ENCODE results near the gene ARHGAP8. TPM values are rescaled to one million over a fixed set of nuclear protein-coding genes. Genes with fewer than 3 reads are reported as not detected.

The ARHGAP8 gene
- total and polyA plus RNA-seq, 4 donors = 1.4 to 3.0 TPM; not detected in 2

- no peak overlapping the region for H3K27ac ChIP-seq (ENCODE audit: low read depth in 1 of 2, low read length in 2 of 2)
- H3K4me3 ChIP-seq (ENCODE audit: low read length in 2 of 2) = no peak overlapping the region
- H3K36me3 ChIP-seq (ENCODE audit: control insufficient read depth in 1 of 2, insufficient read depth in 2 of 2, low read length in 1 of 2) = no peaks in the 10 kb centered on the region
- no peaks in the 10 kb centered on the region for H3K27me3 ChIP-seq (ENCODE audit: control insufficient read depth in 1 of 2, insufficient read depth in 2 of 2, low read length in 1 of 2)
- no peak for ATAC-seq (ENCODE audit: low FRiP score)
- 71 to 72% methylated on average over 18 of the region's 18 CpGs for WGBS, 2 donors
- no peaks in the 10 kb centered on the region for H3K9me3 ChIP-seq (ENCODE audit: control insufficient read depth, low read length)
- no peaks in the 10 kb centered on the region for H3K4me1 ChIP-seq (ENCODE audit: control insufficient read depth in 1 of 2, insufficient read depth in 2 of 2, low read length in 2 of 2)
- intact Hi-C loops (cut with DNase I) = no loop called here
- DNase-seq = peak in 1 of 2 donors; percentile 72
Observed at GRCh38 chr22:44819966-44820631, 67.7 kb downstream of the ARHGAP8 start.

- Histone ChIP-seq H3K27ac (ENCODE audit: low read depth in 1 of 2, low read length in 2 of 2) (no peak overlapping the region), H3K4me1 (ENCODE audit: control insufficient read depth in 1 of 2, insufficient read depth in 2 of 2, low read length in 2 of 2) (no peaks in the 10 kb centered on the region), H3K9me3 (ENCODE audit: control insufficient read depth, low read length) (no peaks in the 10 kb centered on the region), H3K27me3 (ENCODE audit: control insufficient read depth in 1 of 2, insufficient read depth in 2 of 2, low read length in 1 of 2) (no peaks in the 10 kb centered on the region), H3K36me3 (ENCODE audit: control insufficient read depth in 1 of 2, insufficient read depth in 2 of 2, low read length in 1 of 2) (no peaks in the 10 kb centered on the region), H3K4me3 (ENCODE audit: low read length in 2 of 2) (no peak overlapping the region)
- ATAC-seq (ENCODE audit: low FRiP score) = no peak
- 69 to 76% methylated on average over 24 of the region's 24 CpGs for WGBS, 2 donors
- peak in 1 of 2 donors; percentile 43 for DNase-seq
- intact Hi-C loops (cut with DNase I) = no loop called here
Observed at GRCh38 chr22:44821741-44822475, 69.5 kb downstream of the ARHGAP8 start.

GRCh38 chr22:44822534-44822933, 70.2 kb downstream of the ARHGAP8 start:
- intact Hi-C loops (cut with DNase I) = no loop called here
- no peak for DNase-seq
- WGBS, 2 donors = 79 to 82% methylated on average over 13 of the region's 13 CpGs
- Histone ChIP-seq H3K27me3 (ENCODE audit: control insufficient read depth in 1 of 2, insufficient read depth in 2 of 2, low read length in 1 of 2) (no peaks in the 10 kb centered on the region), H3K4me1 (ENCODE audit: control insufficient read depth in 1 of 2, insufficient read depth in 2 of 2, low read length in 2 of 2) (no peaks in the 10 kb centered on the region), H3K27ac (ENCODE audit: low read depth in 1 of 2, low read length in 2 of 2) (no peak overlapping the region), H3K36me3 (ENCODE audit: control insufficient read depth in 1 of 2, insufficient read depth in 2 of 2, low read length in 1 of 2) (no peaks in the 10 kb centered on the region), H3K4me3 (ENCODE audit: low read length in 2 of 2) (no peak overlapping the region), H3K9me3 (ENCODE audit: control insufficient read depth, low read length) (no peaks in the 10 kb centered on the region)
- no peak for ATAC-seq (ENCODE audit: low FRiP score)

GRCh38 chr22:44823396-44823795, 71.0 kb downstream of the ARHGAP8 start:
- DNase-seq (peak in 1 of 2 donors; percentile 39), ATAC-seq (ENCODE audit: low FRiP score) (no peak)
- Histone ChIP-seq H3K4me1 (ENCODE audit: control insufficient read depth in 1 of 2, insufficient read depth in 2 of 2, low read length in 2 of 2) (no peaks in the 10 kb centered on the region), H3K9me3 (ENCODE audit: control insufficient read depth, low read length) (no peaks in the 10 kb centered on the region), H3K27me3 (ENCODE audit: control insufficient read depth in 1 of 2, insufficient read depth in 2 of 2, low read length in 1 of 2) (no peaks in the 10 kb centered on the region), H3K4me3 (ENCODE audit: low read length in 2 of 2) (no peak overlapping the region), H3K36me3 (ENCODE audit: control insufficient read depth in 1 of 2, insufficient read depth in 2 of 2, low read length in 1 of 2) (no peaks in the 10 kb centered on the region), H3K27ac (ENCODE audit: low read depth in 1 of 2, low read length in 2 of 2) (no peak overlapping the region)
- 78 to 80% methylated on average over 8 of the region's 8 CpGs for WGBS, 2 donors
- intact Hi-C loops (cut with DNase I) = no loop called here

GRCh38 chr22:44823806-44824205, 71.4 kb downstream of the ARHGAP8 start:
- no peaks in the 10 kb centered on the region for H3K27me3 ChIP-seq (ENCODE audit: control insufficient read depth in 1 of 2, insufficient read depth in 2 of 2, low read length in 1 of 2)
- intact Hi-C loops (cut with DNase I) = no loop called here
- no peak for ATAC-seq (ENCODE audit: low FRiP score)

GRCh38 chr22:44824271-44824670, 71.9 kb downstream of the ARHGAP8 start:
- Histone ChIP-seq H3K27me3 (ENCODE audit: control insufficient read depth in 1 of 2, insufficient read depth in 2 of 2, low read length in 1 of 2) (no peaks in the 10 kb centered on the region), H3K36me3 (ENCODE audit: control insufficient read depth in 1 of 2, insufficient read depth in 2 of 2, low read length in 1 of 2) (no peaks in the 10 kb centered on the region)
- intact Hi-C loops (cut with DNase I) = no loop called here

More at GRCh38 chr22:44823806-44824205, 71.4 kb downstream of the ARHGAP8 start:
- Histone ChIP-seq H3K4me1 (ENCODE audit: control insufficient read depth in 1 of 2, insufficient read depth in 2 of 2, low read length in 2 of 2) (no peaks in the 10 kb centered on the region), H3K36me3 (ENCODE audit: control insufficient read depth in 1 of 2, insufficient read depth in 2 of 2, low read length in 1 of 2) (no peaks in the 10 kb centered on the region), H3K9me3 (ENCODE audit: control insufficient read depth, low read length) (no peaks in the 10 kb centered on the region), H3K27ac (ENCODE audit: low read depth in 1 of 2, low read length in 2 of 2) (no peak overlapping the region), H3K4me3 (ENCODE audit: low read length in 2 of 2) (no peak overlapping the region)
- WGBS, 2 donors = 79 to 80% methylated on average over 4 of the region's 4 CpGs
- DNase-seq = peak in 1 of 2 donors; percentile 49

GRCh38 chr22:44825310-44826150, 73.2 kb downstream of the ARHGAP8 start:
- Histone ChIP-seq H3K4me3 (ENCODE audit: low read length in 2 of 2) (no peak overlapping the region), H3K36me3 (ENCODE audit: control insufficient read depth in 1 of 2, insufficient read depth in 2 of 2, low read length in 1 of 2) (no peaks in the 10 kb centered on the region), H3K4me1 (ENCODE audit: control insufficient read depth in 1 of 2, insufficient read depth in 2 of 2, low read length in 2 of 2) (no peaks in the 10 kb centered on the region), H3K27ac (ENCODE audit: low read depth in 1 of 2, low read length in 2 of 2) (no peak overlapping the region), H3K9me3 (ENCODE audit: control insufficient read depth, low read length) (no peaks in the 10 kb centered on the region), H3K27me3 (ENCODE audit: control insufficient read depth in 1 of 2, insufficient read depth in 2 of 2, low read length in 1 of 2) (no peaks in the 10 kb centered on the region)
- DNase-seq (peak in 1 of 2 donors; percentile 59), ATAC-seq (ENCODE audit: low FRiP score) (no peak)
- WGBS, 2 donors = 87% methylated on average over 43 of the region's 43 CpGs
- intact Hi-C loops (cut with DNase I) = no loop called here

More at GRCh38 chr22:44824271-44824670, 71.9 kb downstream of the ARHGAP8 start:
- WGBS, 2 donors = 88 to 89% methylated on average over 12 of the region's 12 CpGs
- no peak for ATAC-seq (ENCODE audit: low FRiP score)
- no peaks in the 10 kb centered on the region for H3K4me1 ChIP-seq (ENCODE audit: control insufficient read depth in 1 of 2, insufficient read depth in 2 of 2, low read length in 2 of 2)
- peak in 1 of 2 donors; percentile 55 for DNase-seq
- H3K27ac ChIP-seq (ENCODE audit: low read depth in 1 of 2, low read length in 2 of 2) = no peak overlapping the region
- no peak overlapping the region for H3K4me3 ChIP-seq (ENCODE audit: low read length in 2 of 2)
- H3K9me3 ChIP-seq (ENCODE audit: control insufficient read depth, low read length) = no peaks in the 10 kb centered on the region

GRCh38 chr22:44827666-44828190, 75.4 kb downstream of the ARHGAP8 start:
- Histone ChIP-seq H3K36me3 (ENCODE audit: control insufficient read depth in 1 of 2, insufficient read depth in 2 of 2, low read length in 1 of 2) (no peaks in the 10 kb centered on the region), H3K4me1 (ENCODE audit: control insufficient read depth in 1 of 2, insufficient read depth in 2 of 2, low read length in 2 of 2) (no peaks in the 10 kb centered on the region), H3K4me3 (ENCODE audit: low read length in 2 of 2) (no peak overlapping the region), H3K27ac (ENCODE audit: low read depth in 1 of 2, low read length in 2 of 2) (no peak overlapping the region), H3K9me3 (ENCODE audit: control insufficient read depth, low read length) (peaks cover 1% of the 10 kb centered on the region), H3K27me3 (ENCODE audit: control insufficient read depth in 1 of 2, insufficient read depth in 2 of 2, low read length in 1 of 2) (no peaks in the 10 kb centered on the region)
- intact Hi-C loops (cut with DNase I) = no loop called here
- DNase-seq (peak in 1 of 2 donors; percentile 40), ATAC-seq (ENCODE audit: low FRiP score) (no peak)
- WGBS, 2 donors = 85 to 89% methylated on average over 16 of the region's 16 CpGs
